HAP-1 (cell line): Measurements from ENCODE around the gene DSTYK.

Experiments used
- DNase-seq, 2 experiments: peaks; one replicate each; pipeline ENCODE4 v3.0.0-alpha.2; 2016 to 2020; ENCODE audit warnings: low spot score in 2 of 2
- H3K27me3 ChIP-seq: fragments of 250-450 bp; sonication (Bioruptor Pico); 2 replicates; pipeline ENCODE4 v1.5.1; 2020; ENCODE audit warnings: low read depth, mild to moderate bottlenecking, moderate library complexity
- H3K36me3 ChIP-seq: fragments of 250-450 bp; sonication (Bioruptor Pico); replicated peaks from 2 replicates; pipeline ENCODE4 v1.5.1; 2020; ENCODE audit warnings: mild to moderate bottlenecking
- H3K4me1 ChIP-seq: fragments of 250-450 bp; sonication (Bioruptor Pico); 2 replicates; pipeline ENCODE4 v1.5.1; 2020; ENCODE audit warnings: mild to moderate bottlenecking
- H3K4me3 ChIP-seq: fragments of 250-450 bp; sonication (Bioruptor Pico); 2 replicates; pipeline ENCODE4 v1.5.1; 2020; ENCODE audit warnings: mild to moderate bottlenecking, moderate library complexity
- H3K9me3 ChIP-seq: fragments of 250-450 bp; sonication (Bioruptor Pico); 2 replicates; pipeline ENCODE4 v1.5.1; 2020; ENCODE audit warnings: mild to moderate bottlenecking, moderate library complexity
- in situ Hi-C: fragments of 300-500 bp; cut with MboI; formaldehyde crosslinking; loops from 3 replicates; pipeline ENCODE4 v1.14.3; 2020; ENCODE audit warnings: low sequenced_read_pairs, inconsistent platforms, mixed read lengths

Gene DSTYK

DNA sequence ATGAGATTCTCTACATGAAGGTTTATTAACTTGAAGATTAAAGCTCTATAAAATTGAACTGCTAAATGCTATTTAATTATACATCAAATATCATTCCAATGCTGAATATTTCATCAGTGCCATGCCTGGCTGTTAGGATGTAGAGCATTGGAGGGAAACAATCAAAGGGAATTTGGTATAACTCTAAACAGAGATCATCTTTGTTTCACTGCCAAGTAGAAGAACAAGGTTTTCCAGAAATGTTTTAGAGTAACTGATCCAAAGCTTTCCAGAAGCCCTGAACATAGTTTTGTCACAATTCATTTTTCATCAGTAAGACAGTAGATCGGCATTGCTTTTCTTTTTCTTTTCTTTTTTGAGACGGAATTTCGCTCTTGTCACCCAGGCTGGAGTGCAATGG is 5.9 kb upstream of the DSTYK start:
- no peaks in the 10 kb centered on the region for H3K36me3 ChIP-seq
- in situ Hi-C loops, result no loop called here
- H3K27me3 ChIP-seq, result peaks cover 48% of the 10 kb centered on the region
- H3K4me3 ChIP-seq, result no peak overlapping the region
- H3K9me3 ChIP-seq, result no peaks in the 10 kb centered on the region
- H3K4me1 ChIP-seq, result peaks cover 8% of the 10 kb centered on the region
- no peak for DNase-seq

- H3K4me3 ChIP-seq, result no peak overlapping the region
- peaks cover 46% of the 10 kb centered on the region for H3K27me3 ChIP-seq
- in situ Hi-C loops, result no loop called here
- no peaks in the 10 kb centered on the region for H3K36me3 ChIP-seq
- no peak for DNase-seq
- H3K4me1 ChIP-seq, result peaks cover 8% of the 10 kb centered on the region
- no peaks in the 10 kb centered on the region for H3K9me3 ChIP-seq
These were observed 5.1 kb upstream of the DSTYK start for GRCh38 chr1:205216588-205216987.

- H3K36me3 ChIP-seq, result no peaks in the 10 kb centered on the region
- H3K4me3 ChIP-seq, result no peak overlapping the region
- in situ Hi-C loops, result no loop called here
- DNase-seq, result no peak
- H3K9me3 ChIP-seq, result no peaks in the 10 kb centered on the region
- H3K4me1 ChIP-seq, result peaks cover 10% of the 10 kb centered on the region
- peaks cover 38% of the 10 kb centered on the region for H3K27me3 ChIP-seq
These were observed 3.3 kb upstream of the DSTYK start for GRCh38 chr1:205214756-205215155.

DNA sequence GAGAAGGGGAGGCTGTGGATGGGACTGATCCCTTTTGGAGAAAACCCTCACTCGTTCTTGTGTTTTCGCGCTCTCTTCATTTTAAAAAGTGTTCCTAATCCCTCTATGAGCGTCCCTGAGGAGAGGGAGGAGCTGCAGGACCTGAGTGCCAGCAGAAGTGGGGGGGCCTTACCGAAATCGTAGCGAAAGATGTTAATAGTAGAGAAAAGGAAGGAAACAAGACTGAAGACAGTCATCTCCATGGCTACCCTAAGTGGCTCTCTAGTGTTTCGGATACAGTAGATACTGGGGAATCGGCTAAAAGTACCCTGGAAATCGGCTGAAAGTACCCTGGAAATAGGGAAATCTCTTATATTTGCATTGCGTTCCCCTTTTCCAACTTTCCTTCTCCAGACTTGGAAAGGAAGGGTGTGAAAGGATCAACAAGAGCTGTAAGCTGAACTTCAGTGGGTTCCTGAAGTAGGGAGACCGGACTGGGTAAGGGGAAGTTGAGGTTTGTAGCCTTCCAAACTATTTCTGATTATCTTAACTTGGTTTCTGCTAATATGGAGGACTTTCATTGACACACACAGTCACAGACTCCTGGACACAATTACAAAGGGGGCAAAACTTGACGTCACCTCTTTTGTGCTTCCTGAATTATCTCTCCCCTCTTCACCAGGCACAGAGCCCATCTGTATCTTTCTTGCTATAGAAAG is 486 bp upstream of the DSTYK start:
- Histone ChIP-seq H3K27me3 (peaks cover 19% of the 10 kb centered on the region), H3K9me3 (no peaks in the 10 kb centered on the region), H3K4me3 (peak overlapping the region; percentile 90), H3K36me3 (no peaks in the 10 kb centered on the region), H3K4me1 (peaks cover 14% of the 10 kb centered on the region)
- DNase-seq, result no peak
- in situ Hi-C loops, result no loop called here

DNA sequence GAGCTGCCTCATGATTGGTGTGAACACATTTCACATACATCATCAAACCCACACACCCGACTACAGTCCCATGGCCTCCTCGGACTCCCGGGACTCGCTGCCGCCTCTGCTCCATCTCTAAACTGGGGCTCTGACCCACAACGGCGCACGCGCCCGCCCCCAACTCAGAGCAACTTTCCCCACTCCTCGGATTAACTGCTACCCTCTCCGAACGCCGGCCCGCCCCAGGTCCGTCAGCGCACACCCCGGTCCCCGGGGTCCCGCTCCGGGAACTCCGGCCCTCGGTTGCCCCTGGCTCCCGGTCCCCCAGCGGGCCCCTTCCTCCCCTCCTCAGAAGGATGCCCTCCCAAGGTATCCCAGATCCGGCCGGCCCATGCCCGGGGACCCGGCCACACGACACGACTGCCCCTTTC is 740 bp downstream of the DSTYK start:
- DNase-seq, result peak in 1 of 2 experiments; percentile 48

DNA sequence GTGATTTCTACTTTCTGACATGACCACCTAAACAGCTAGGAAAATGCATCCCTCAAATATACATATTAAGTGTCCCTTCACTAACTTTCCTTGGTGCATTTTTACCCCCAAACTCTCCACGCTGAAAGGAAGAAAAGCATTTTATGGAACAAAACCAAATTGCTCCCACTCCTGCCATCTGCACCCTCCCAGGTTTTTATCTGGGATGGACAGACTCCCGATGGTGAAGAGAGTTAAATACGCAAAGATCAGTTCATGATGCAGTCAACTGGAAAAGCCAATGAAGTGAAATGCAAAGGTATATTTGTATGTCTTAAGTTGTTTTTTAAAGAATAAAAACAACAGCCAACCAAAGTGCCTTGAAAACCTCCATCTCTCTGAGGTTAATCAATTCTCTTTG is 2.7 kb downstream of the DSTYK start:
- Histone ChIP-seq H3K36me3 (no peaks in the 10 kb centered on the region), H3K4me3 (no peak overlapping the region), H3K4me1 (peaks cover 7% of the 10 kb centered on the region), H3K9me3 (no peaks in the 10 kb centered on the region), H3K27me3 (no peaks in the 10 kb centered on the region)
- in situ Hi-C loops, result no loop called here
- no peak for DNase-seq

More for the DNA sequence above, 740 bp downstream of the DSTYK start:
- H3K4me3 ChIP-seq, result peak overlapping the region; percentile 90
- no peaks in the 10 kb centered on the region for H3K9me3 ChIP-seq
- peaks cover 13% of the 10 kb centered on the region for H3K27me3 ChIP-seq
- no peaks in the 10 kb centered on the region for H3K36me3 ChIP-seq
- in situ Hi-C loops, result no loop called here
- H3K4me1 ChIP-seq, result peaks cover 14% of the 10 kb centered on the region

- Histone ChIP-seq H3K36me3 (no peaks in the 10 kb centered on the region), H3K4me1 (peaks cover 7% of the 10 kb centered on the region), H3K27me3 (no peaks in the 10 kb centered on the region), H3K4me3 (no peak overlapping the region), H3K9me3 (no peaks in the 10 kb centered on the region)
- in situ Hi-C loops, result no loop called here
- DNase-seq, result no peak
These were observed 6.4 kb downstream of the DSTYK start for GRCh38 chr1:205205055-205205454.

GRCh38 chr1:205204552-205204951 is 7.0 kb downstream of the DSTYK start:
- Histone ChIP-seq H3K36me3 (no peaks in the 10 kb centered on the region), H3K27me3 (no peaks in the 10 kb centered on the region), H3K9me3 (no peaks in the 10 kb centered on the region), H3K4me3 (no peak overlapping the region), H3K4me1 (peaks cover 3% of the 10 kb centered on the region; the same call in 1 of the 2 replicates)
- DNase-seq, result no peak
- in situ Hi-C loops, result no loop called here

GRCh38 chr1:205199931-205200299 is 11.6 kb downstream of the DSTYK start:
- H3K4me1 ChIP-seq, result no peaks in the 10 kb centered on the region
- H3K4me3 ChIP-seq, result no peak overlapping the region
- H3K27me3 ChIP-seq, result no peaks in the 10 kb centered on the region
- no peaks in the 10 kb centered on the region for H3K9me3 ChIP-seq
- in situ Hi-C loops, result no loop called here
- H3K36me3 ChIP-seq, result no peaks in the 10 kb centered on the region
- DNase-seq, result no peak

GRCh38 chr1:205199090-205199930 is 12.2 kb downstream of the DSTYK start:
- no peak overlapping the region for H3K4me3 ChIP-seq
- H3K27me3 ChIP-seq, result no peaks in the 10 kb centered on the region
- no peak for DNase-seq
- no peaks in the 10 kb centered on the region for H3K36me3 ChIP-seq
- no peaks in the 10 kb centered on the region for H3K9me3 ChIP-seq
- no peaks in the 10 kb centered on the region for H3K4me1 ChIP-seq
- in situ Hi-C loops, result no loop called here

DNA sequence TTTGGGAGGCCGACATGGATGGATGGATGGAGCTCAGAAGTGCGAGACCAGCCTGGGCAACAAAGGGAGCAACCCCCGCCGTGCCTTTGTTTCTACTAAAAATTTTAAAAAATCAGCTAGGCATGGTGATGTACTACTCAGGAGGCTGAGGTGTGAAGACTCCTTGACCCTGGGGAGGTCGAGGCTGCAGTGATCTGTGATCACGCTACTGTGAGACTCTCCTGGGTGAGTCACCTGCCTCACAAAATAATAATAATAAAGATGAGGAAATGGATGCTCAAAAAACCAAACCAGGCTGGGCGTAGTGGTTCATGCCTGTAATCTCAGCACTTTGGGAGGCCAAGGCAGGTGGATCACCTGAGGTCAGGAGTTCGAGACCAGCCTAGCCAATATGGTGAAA is 19.2 kb downstream of the DSTYK start:
- Histone ChIP-seq H3K4me3 (no peak overlapping the region), H3K9me3 (no peaks in the 10 kb centered on the region), H3K27me3 (no peaks in the 10 kb centered on the region), H3K4me1 (peaks cover 7% of the 10 kb centered on the region), H3K36me3 (no peaks in the 10 kb centered on the region)
- in situ Hi-C loops, result no loop called here
- DNase-seq, result no peak

DNA sequence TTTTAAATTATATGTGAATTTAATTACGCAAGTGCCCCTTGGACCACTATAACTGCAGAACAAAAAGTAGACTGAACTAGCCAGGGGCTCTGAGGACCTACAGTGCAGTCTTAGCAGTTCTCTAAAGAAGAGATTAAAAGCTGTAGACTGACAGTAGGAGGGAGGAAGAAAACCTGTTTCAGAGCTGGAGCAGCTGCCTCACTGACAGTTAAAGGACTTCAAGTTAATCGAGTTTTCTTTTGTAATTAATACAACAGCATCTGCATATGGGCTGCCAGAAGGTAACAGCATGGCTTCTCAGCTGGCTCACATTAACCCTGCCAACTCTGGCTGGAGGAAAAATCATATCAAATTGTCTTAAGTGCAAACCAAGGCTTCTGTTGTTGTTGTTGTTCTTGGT is 19.9 kb downstream of the DSTYK start:
- peaks cover 3% of the 10 kb centered on the region; the same call in 1 of the 2 replicates for H3K36me3 ChIP-seq
- H3K4me3 ChIP-seq, result no peak overlapping the region
- H3K4me1 ChIP-seq, result peaks cover 7% of the 10 kb centered on the region
- H3K27me3 ChIP-seq, result no peaks in the 10 kb centered on the region
- H3K9me3 ChIP-seq, result no peaks in the 10 kb centered on the region
- no peak for DNase-seq
- in situ Hi-C loops, result no loop called here

DNA sequence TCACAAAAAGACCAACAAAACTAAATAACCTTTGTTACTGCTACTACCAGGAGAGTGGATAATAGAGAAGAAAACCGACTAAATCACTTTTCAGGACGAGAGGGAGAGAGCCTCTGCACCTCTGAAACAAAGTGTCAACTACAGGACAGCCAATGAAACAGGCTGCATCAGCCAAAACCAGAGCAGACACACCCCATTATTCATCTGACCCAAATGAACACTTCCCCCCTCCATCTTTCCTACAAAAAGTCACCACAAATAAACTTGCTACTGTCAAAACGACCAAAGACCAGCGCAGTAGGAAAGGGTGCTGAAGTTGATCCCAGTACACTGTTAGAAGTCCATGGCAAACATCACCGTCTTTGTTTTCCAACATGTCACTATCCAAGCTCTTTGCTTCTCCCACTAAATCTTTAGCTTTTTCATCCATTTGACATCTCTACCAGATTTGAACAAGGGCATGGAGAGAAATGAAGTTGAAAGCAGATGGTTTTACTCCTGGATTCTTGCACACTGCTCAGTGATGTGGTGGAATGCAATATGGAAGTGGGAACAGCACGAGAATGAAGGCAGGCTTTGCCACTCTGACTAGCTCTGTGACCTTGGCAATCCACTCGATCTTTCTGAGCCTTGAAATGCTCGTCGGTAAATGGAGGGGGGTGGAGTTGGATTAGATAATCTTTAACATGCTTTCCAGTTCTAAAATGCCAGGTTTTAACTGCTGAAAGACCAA is 20.5 kb downstream of the DSTYK start:
- no peak overlapping the region for H3K4me3 ChIP-seq
- no peaks in the 10 kb centered on the region for H3K9me3 ChIP-seq
- no peak for DNase-seq
- H3K36me3 ChIP-seq, result peaks cover 3% of the 10 kb centered on the region; the same call in 1 of the 2 replicates
- in situ Hi-C loops, result no loop called here
- H3K4me1 ChIP-seq, result peaks cover 7% of the 10 kb centered on the region
- no peaks in the 10 kb centered on the region for H3K27me3 ChIP-seq

GRCh38 chr1:205189131-205189530 is 22.4 kb downstream of the DSTYK start:
- peaks cover 7% of the 10 kb centered on the region for H3K4me1 ChIP-seq

More at GRCh38 chr1:205189131-205189530, 22.4 kb downstream of the DSTYK start:
- Histone ChIP-seq H3K9me3 (no peaks in the 10 kb centered on the region), H3K4me3 (no peak overlapping the region), H3K36me3 (peaks cover 3% of the 10 kb centered on the region; the same call in 1 of the 2 replicates), H3K27me3 (no peaks in the 10 kb centered on the region)
- in situ Hi-C loops, result no loop called here
- no peak for DNase-seq
